ENCODE data around the gene DAGLB. TPM values are rescaled to one million over a fixed set of nuclear protein-coding genes. Genes with fewer than 3 reads are reported as not detected.
A peak's percentile ranks its signal among the peaks of the same experiment; 100 is the strongest.

Gene DAGLB
- total RNA-seq (2021; fragmentation: NEBNext Ultra II Directional; extraction: Animal tissue kit (Norgen Biotek cat#: 25700)) (22.1 and 27.0 TPM in 2 replicates), polyA plus RNA-seq (2011; rRNA removed) (39.6 and 43.3 TPM in 2 replicates), polyA minus RNA-seq (2011; rRNA and poly(A)+ RNA removed) (70.6 and 75.3 TPM in 2 replicates)
- polyA plus RNA-seq (2011; cell fraction: cytosol; rRNA removed): 26.5 TPM
- 48.0 TPM for polyA plus RNA-seq (2011; cell fraction: nucleus; rRNA removed)
- polyA plus RNA-seq (2012, experiment 1 of 2): 22.5 to 29.8 TPM (median 25.0 TPM) in 4 replicates
- 26.1 TPM for polyA plus RNA-seq (2012, experiment 2 of 2)
- polyA plus RNA-seq (2013, experiment 1 of 2): 27.5 TPM
- polyA plus RNA-seq (2013, experiment 2 of 2): 25.2 TPM
- 28.5 TPM for polyA minus RNA-seq (2011; cell fraction: cytosol; rRNA and poly(A)+ RNA removed)
- 69.8 TPM for polyA minus RNA-seq (2011; cell fraction: nucleus; rRNA and poly(A)+ RNA removed)
- long read RNA-seq, experiment 1, transcript DAGLB-201 (15 exons, 2,897 nt): major isoform, 8 of 16 reads
- long read RNA-seq, experiment 1, partial matches to known transcripts: 4 of 16 reads
- long read RNA-seq, experiment 1, other reads (novel, unspliced or antisense): 3 of 16 reads
- long read RNA-seq, experiment 2, transcript DAGLB-201 (15 exons, 2,897 nt): major isoform, 7 of 13 reads
- long read RNA-seq, experiment 2, partial matches to known transcripts: 1 of 13 reads
- long read RNA-seq, experiment 2, other reads (novel, unspliced or antisense): 4 of 13 reads

- Histone ChIP-seq H2AFZ (ENCODE audit: low read length) (peak within 1 kb of the TSS; percentile 49; the same call in 1 of the 2 replicates), H3K23me2 (ENCODE audit: low read depth, low read length) (no peaks in the 10 kb centered on the region; the same call in 1 of the 2 replicates), H3K27ac (ENCODE audit: low read depth, low read length) (peak within 1 kb of the TSS; percentile 76; the same call in 1 of the 2 replicates), H3K27me3 (replicated peaks in 1 of 4; ENCODE audit: control insufficient read depth in 3 of 4, extremely low read depth in 1 of 4, insufficient read depth in 3 of 4, low read length in 3 of 4) (no peaks in the 10 kb centered on the region), H3K4me3 (ENCODE audit: extremely low read depth in 1 of 4, insufficient read depth in 2 of 4, low read depth in 3 of 4, low read length in 4 of 4) (peak within 1 kb of the TSS; percentile 88 to 97 (median 92)), H3K18ac (ENCODE audit: extremely low read depth, low read length) (peak within 1 kb of the TSS; percentile 93), H4K91ac (replicated peaks; ENCODE audit: insufficient read length, low read length) (no peak within 1 kb of the TSS), H2BK20ac (ENCODE audit: low read length) (no peak within 1 kb of the TSS), H3K36me3 (ENCODE audit: control insufficient read depth in 2 of 4, insufficient read depth in 4 of 4, low read length in 3 of 4) (peaks cover 5 to 34% (median 20%) of the 10 kb centered on the region in 4 experiments), H2BK5ac (ENCODE audit: low read depth, low read length) (peak within 1 kb of the TSS; percentile 90), H3K4ac (replicated peaks; ENCODE audit: insufficient read length, low read depth, low read length) (no peak within 1 kb of the TSS), H3K56ac (replicated peaks; ENCODE audit: insufficient read length, low read depth, low read length) (peak within 1 kb of the TSS; percentile 73), H2BK120ac (replicated peaks; ENCODE audit: low read depth, low read length) (no peak within 1 kb of the TSS), H3K79me2 (ENCODE audit: control insufficient read depth in 1 of 2, insufficient read depth in 2 of 2, low read length in 2 of 2) (peaks cover 3 to 40% of the 10 kb centered on the region in 2 experiments), H4K8ac (ENCODE audit: extremely low read depth, insufficient read depth, low read length) (peak within 1 kb of the TSS; percentile 94; the same call in 1 of the 2 replicates), H3K14ac (ENCODE audit: insufficient read length) (peak within 1 kb of the TSS; percentile 9), H3K79me1 (ENCODE audit: low read depth, low read length) (0 out of 2 replicates have a peak, but pooled peaks cover 2% of the 10 kb centered on the region), H2BK12ac (ENCODE audit: low read depth, low read length) (peak within 1 kb of the TSS; percentile 75; the same call in 1 of the 2 replicates), H3K4me2 (ENCODE audit: insufficient read depth in 1 of 2, low read depth in 2 of 2, low read length in 2 of 2) (peak within 1 kb of the TSS; percentile 76 to 86), H2BK15ac (ENCODE audit: low read length) (peak within 1 kb of the TSS; percentile 72; the same call in 1 of the 2 replicates), H4K20me1 (replicated peaks in 1 of 2; ENCODE audit: control insufficient read depth in 1 of 2, insufficient read depth in 2 of 2, low read length in 2 of 2) (peaks cover 0 to 2% of the 10 kb centered on the region in 2 experiments), H2AK5ac (ENCODE audit: low read depth, low read length) (peak within 1 kb of the TSS; percentile 88; the same call in 1 of the 2 replicates), H3K4me1 (replicated peaks in 1 of 4; ENCODE audit: control insufficient read depth in 3 of 4, insufficient read depth in 4 of 4, low read length in 3 of 4) (no peaks in the 10 kb centered on the region; a peak in 1 of 7 replicates), H3K9ac (replicated peaks in 1 of 4; ENCODE audit: extremely low read depth in 1 of 4, low read depth in 3 of 4, low read length in 3 of 4) (peak within 1 kb of the TSS; percentile 54 to 91 (median 82)), H3K23ac (ENCODE audit: insufficient read length) (no peak within 1 kb of the TSS), H3K9me3 (ENCODE audit: insufficient read depth in 2 of 2, low read depth in 1 of 2, low read length in 1 of 2) (no peaks in the 10 kb centered on the region), H4K5ac (ENCODE audit: insufficient read length, low read depth, low read length) (peak within 1 kb of the TSS; percentile 77)
- DNase-seq (ENCODE audit: low read depth in 1 of 2, low spot score in 2 of 2) (peak; percentile 89 to 96), FAIRE-seq (no peak)
- ChIA-PET POLR2A (ENCODE audit: partially characterized antibody) (interaction anchor here (0.8 to 4.8 kb wide), 13 partner anchors 8 to 288 kb away, joined by 3 to 25 read pairs (median 3); no protein-coding TSS in a partner anchor), CTCF (ENCODE audit: partially characterized antibody) (interaction anchor here (0.6 to 1.8 kb wide), 4 partner anchors 11 to 28 kb away, joined by 3 to 5 read pairs (median 3); no protein-coding TSS in a partner anchor)
- WGBS, 2 experiments (ENCODE audit: extremely low coverage in 1 of 2, insufficient coverage in 1 of 2, insufficient read length in 1 of 2, insufficient replicate concordance in 2 of 2, low coverage in 1 of 2, low lambda C conversion rate in 2 of 2, missing lambda C conversion rate in 1 of 2): 2% methylated on average over 58 of the region's 61 CpGs; no CpG with 5 or more reads in 1 of the 2 experiments
- TF ChIP-seq SRF (IDR thresholded peaks at IDR 0.05; ENCODE audit: low read depth, low read length) (no peak), TAF7 (optimal IDR thresholded peaks at IDR 0.05; ENCODE audit: borderline replicate concordance, low read depth, low read length) (peak; percentile 45), ATF2 (IDR thresholded peaks at IDR 0.05; ENCODE audit: low read length) (no peak), KDM1A (IDR thresholded peaks at IDR 0.05; ENCODE audit: borderline replicate concordance, low read length) (no peak), TAF1 (IDR thresholded peaks at IDR 0.05; ENCODE audit: low read depth, low read length) (peak; percentile 79), SP4 (IDR thresholded peaks at IDR 0.05; ENCODE audit: low read length) (no peak), POLR2A (IDR thresholded peaks at IDR 0.05; ENCODE audit: control extremely low read depth in 1 of 2, low read depth in 2 of 2, low read length in 2 of 2) (peak; percentile 61 to 90)
These were observed at the start of gene DAGLB for GRCh38 chr7:6447581-6448199. TSS of gene DAGLB (minus strand) at chr7:6447954. CDS start at chr7:6447842, 112 bp downstream.
